Hepatocyte (in vitro differentiated cells): ENCODE measurements around the gene FH. TPM values are rescaled to one million over a fixed set of nuclear protein-coding genes. Genes with fewer than 3 reads are reported as not detected.

Source experiments
- DNase-seq: peaks from one replicate; pipeline ENCODE4 v3.0.0-alpha.2; 2016; ENCODE audit warnings: low spot score
- H2AFZ ChIP-seq: fragments of 200-600 bp; sonication (generic); 2 replicates; pipeline ENCODE4 v1.6.0; 2016; ENCODE audit warnings: antibody characterized with exemption, mild to moderate bottlenecking
- H3K27ac ChIP-seq: fragments of 200-600 bp; sonication (generic); 2 replicates; pipeline ENCODE4 v1.5.1; 2016; ENCODE audit warnings: mild to moderate bottlenecking
- H3K27me3 ChIP-seq: fragments of 200-600 bp; sonication (generic); 2 replicates; pipeline ENCODE4 v1.6.1; 2016
- H3K36me3 ChIP-seq: fragments of 200-600 bp; sonication (generic); replicated peaks from 2 replicates; pipeline ENCODE4 v1.5.1; 2016; ENCODE audit warnings: low read depth; ENCODE audit not compliant: insufficient read depth
- H3K4me1 ChIP-seq: fragments of 200-600 bp; sonication (generic); 2 replicates; pipeline ENCODE4 v1.5.1; 2016; ENCODE audit warnings: mild to moderate bottlenecking, moderate library complexity; ENCODE audit not compliant: insufficient read depth
- H3K4me2 ChIP-seq: fragments of 200-600 bp; sonication (generic); 2 replicates; pipeline ENCODE4 v1.6.0; 2016
- H3K4me3 ChIP-seq: fragments of 200-600 bp; sonication (generic); 2 replicates; pipeline ENCODE4 v1.5.1; 2016; ENCODE audit warnings: mild to moderate bottlenecking
- H3K79me2 ChIP-seq: fragments of 200-600 bp; sonication (generic); 2 replicates; pipeline ENCODE4 v1.6.0; 2017; ENCODE audit warnings: mild to moderate bottlenecking
- H3K9me2 ChIP-seq: fragments of 200-600 bp; sonication (generic); replicated peaks from 2 replicates; pipeline ENCODE4 v1.6.0; 2017; ENCODE audit warnings: mild to moderate bottlenecking; ENCODE audit not compliant: insufficient read depth
- H3K9me3 ChIP-seq: fragments of 200-600 bp; sonication (generic); 2 replicates; pipeline ENCODE4 v1.5.1; 2016; ENCODE audit warnings: low read depth, mild to moderate bottlenecking
- H4K20me1 ChIP-seq: fragments of 200-600 bp; sonication (generic); 2 replicates; pipeline ENCODE4 v1.6.0; 2016; ENCODE audit warnings: mild to moderate bottlenecking; ENCODE audit not compliant: insufficient read depth, poor library complexity, severe bottlenecking
- EZH2 ChIP-seq: fragments of 200-600 bp; sonication (generic); IDR thresholded peaks from 2 replicates; pipeline ENCODE4 v1.6.1; 2016; ENCODE audit warnings: antibody characterized with exemption, mild to moderate bottlenecking, borderline replicate concordance
- EZH2phosphoT487 ChIP-seq: fragments of 200-600 bp; sonication (generic); IDR thresholded peaks from one replicate; pipeline ENCODE4 v1.6.1; 2018; ENCODE audit warnings: antibody characterized with exemption, mild to moderate bottlenecking, low read depth, moderate library complexity; ENCODE audit not compliant: unreplicated experiment, severe bottlenecking
- WGBS: methylation state at CpG from one replicate; pipeline ENCODE4 v1.1.6; 2016; ENCODE audit warnings: low lambda C conversion rate; ENCODE audit errors: missing lambda C conversion rate; 5-methylcytosine and 5-hydroxymethylcytosine counted together
- polyA plus RNA-seq: library from polyadenylated mRNA; unstranded; fragments of >200 nt; fragmentation: Nextera tagmentation; extraction: Ambion mirVana; gene quantifications from 2 replicates; pipeline ENCODE4 v1.2.1, GENCODE V29; 2016
- total RNA-seq: library from RNA; depleted of rRNA; stranded (reverse); fragments of >200 nt; gene quantifications from 2 replicates; pipeline ENCODE4 v1.2.3, GENCODE V29; 2014
- TF ChIP-seq, protein P1 (sequence below): fragments of 200-600 bp; sonication (generic); IDR thresholded peaks from 2 replicates; pipeline ENCODE4 v1.5.1; 2016; ENCODE audit warnings: antibody characterized with exemption, mild to moderate bottlenecking; ENCODE audit not compliant: poor library complexity

The FH gene
- total RNA-seq (84.5 and 96.7 TPM in 2 replicates), polyA plus RNA-seq (62.7 and 65.4 TPM in 2 replicates)

DNA sequence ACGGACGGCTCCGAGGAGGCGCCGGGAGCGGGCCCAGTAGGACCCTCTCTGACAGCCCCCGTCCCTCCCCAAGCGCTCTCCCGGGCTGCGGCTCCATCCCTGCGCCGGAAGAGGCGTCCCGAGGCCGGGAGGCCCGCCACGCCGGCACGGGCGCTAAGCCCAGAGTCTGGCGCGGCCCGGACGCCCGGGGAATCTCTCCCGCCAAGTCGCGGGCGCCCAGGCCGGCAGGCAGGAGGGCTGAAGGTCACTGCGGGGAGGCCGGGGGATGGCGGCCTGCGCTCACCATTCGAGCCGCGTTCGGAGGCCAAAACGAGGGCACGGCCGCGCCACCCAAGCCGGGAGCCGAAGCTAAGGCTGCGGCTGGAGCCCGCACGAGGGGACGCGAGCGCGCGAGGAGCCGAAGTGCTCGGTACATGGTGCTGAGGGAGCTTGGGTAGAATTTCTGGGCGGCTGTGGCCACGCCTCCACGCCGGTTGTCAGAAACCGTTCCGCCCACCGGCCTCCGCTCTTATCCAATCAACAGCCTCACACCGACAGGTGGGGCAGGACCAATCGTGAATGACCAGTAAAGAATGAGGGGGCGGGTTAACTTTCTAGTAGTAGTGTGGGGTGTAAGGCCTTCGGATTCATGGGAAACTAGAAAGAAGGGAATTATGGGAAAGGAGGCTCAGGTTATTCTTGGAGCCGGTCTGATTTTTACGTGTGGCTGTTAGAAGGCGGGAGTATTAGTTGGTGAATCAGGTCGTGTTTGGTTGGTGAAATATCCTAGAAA is at the start of gene FH:
FH (minus strand) TSS at position 448 of the 772 bp plus-strand sequence; CDS start at position 415, 33 bp downstream.
- under 1% methylated on average over 62 of the region's 70 CpGs for WGBS

GRCh38 chr1:241560849-241561187 is 41.3 kb upstream of the FH start:
- WGBS: 79% methylated on average over 3 of the region's 3 CpGs
- Histone ChIP-seq H3K36me3 (no peaks in the 10 kb centered on the region), H3K4me3 (no peak overlapping the region), H3K27ac (no peak overlapping the region), H3K27me3 (no peaks in the 10 kb centered on the region), H3K9me2 (no peaks in the 10 kb centered on the region), H2AFZ (no peak overlapping the region), H3K9me3 (no peaks in the 10 kb centered on the region), H3K4me2 (no peak overlapping the region), H3K4me1 (no peaks in the 10 kb centered on the region), H3K79me2 (no peaks in the 10 kb centered on the region), H4K20me1 (no peaks in the 10 kb centered on the region)
- no peak for TF ChIP-seq EZH2phosphoT487
- TF ChIP-seq, protein P1, sequence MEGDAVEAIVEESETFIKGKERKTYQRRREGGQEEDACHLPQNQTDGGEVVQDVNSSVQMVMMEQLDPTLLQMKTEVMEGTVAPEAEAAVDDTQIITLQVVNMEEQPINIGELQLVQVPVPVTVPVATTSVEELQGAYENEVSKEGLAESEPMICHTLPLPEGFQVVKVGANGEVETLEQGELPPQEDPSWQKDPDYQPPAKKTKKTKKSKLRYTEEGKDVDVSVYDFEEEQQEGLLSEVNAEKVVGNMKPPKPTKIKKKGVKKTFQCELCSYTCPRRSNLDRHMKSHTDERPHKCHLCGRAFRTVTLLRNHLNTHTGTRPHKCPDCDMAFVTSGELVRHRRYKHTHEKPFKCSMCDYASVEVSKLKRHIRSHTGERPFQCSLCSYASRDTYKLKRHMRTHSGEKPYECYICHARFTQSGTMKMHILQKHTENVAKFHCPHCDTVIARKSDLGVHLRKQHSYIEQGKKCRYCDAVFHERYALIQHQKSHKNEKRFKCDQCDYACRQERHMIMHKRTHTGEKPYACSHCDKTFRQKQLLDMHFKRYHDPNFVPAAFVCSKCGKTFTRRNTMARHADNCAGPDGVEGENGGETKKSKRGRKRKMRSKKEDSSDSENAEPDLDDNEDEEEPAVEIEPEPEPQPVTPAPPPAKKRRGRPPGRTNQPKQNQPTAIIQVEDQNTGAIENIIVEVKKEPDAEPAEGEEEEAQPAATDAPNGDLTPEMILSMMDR: no peak
- TF ChIP-seq EZH2: no peak
- DNase-seq: no peak

More for the DNA sequence above, at the start of gene FH:
- Histone ChIP-seq H3K9me3 (no peaks in the 10 kb centered on the region), H4K20me1 (peaks cover 6% of the 10 kb centered on the region), H2AFZ (peak within 1 kb of the TSS; percentile 62), H3K36me3 (no peaks in the 10 kb centered on the region), H3K4me3 (peak within 1 kb of the TSS; percentile 33), H3K4me1 (peaks cover 5% of the 10 kb centered on the region), H3K9me2 (no peaks in the 10 kb centered on the region), H3K79me2 (peaks cover 43% of the 10 kb centered on the region), H3K27me3 (peaks cover 7% of the 10 kb centered on the region), H3K4me2 (peak within 1 kb of the TSS; percentile 89), H3K27ac (peak within 1 kb of the TSS; percentile 82)
- TF ChIP-seq EZH2 (no peak), EZH2phosphoT487 (no peak)
- TF ChIP-seq, protein P1: no peak
- peak; percentile 99 for DNase-seq

GRCh38 chr1:241560146-241560848 is 40.7 kb upstream of the FH start:
- TF ChIP-seq EZH2 (no peak), EZH2phosphoT487 (no peak)
- TF ChIP-seq, protein P1: no peak
- WGBS: 78% methylated on average over 4 of the region's 4 CpGs
- DNase-seq: no peak
- Histone ChIP-seq H3K4me3 (no peak overlapping the region), H3K4me2 (no peak overlapping the region), H3K27me3 (no peaks in the 10 kb centered on the region), H2AFZ (no peak overlapping the region), H3K4me1 (no peaks in the 10 kb centered on the region), H3K79me2 (no peaks in the 10 kb centered on the region), H3K9me3 (no peaks in the 10 kb centered on the region), H3K36me3 (no peaks in the 10 kb centered on the region), H3K27ac (no peak overlapping the region), H3K9me2 (no peaks in the 10 kb centered on the region), H4K20me1 (no peaks in the 10 kb centered on the region)
